Cardiac muscle cell (in vitro differentiated cells and primary cell): ENCODE results near the gene COIL. TPM values are rescaled to one million over a fixed set of nuclear protein-coding genes. Genes with fewer than 3 reads are reported as not detected.

Source experiments
- DNase-seq, 2 donors: peaks; one replicate each; pipeline versions ENCODE4 v3.0.0 to v3.0.0-alpha.2; 2010 to 2017; ENCODE audit warnings: low read depth in 1 of 2, low spot score in 1 of 2
- H3K27ac ChIP-seq: fragments of 200-600 bp; sonication (generic); 2 replicates; pipeline ENCODE4 v1.5.1; 2016
- H3K27me3 ChIP-seq: fragments of 200-600 bp; sonication (generic); 2 replicates; pipeline ENCODE4 v1.6.0; 2016; ENCODE audit warnings: control low read depth
- H3K36me3 ChIP-seq: fragments of 200-600 bp; sonication (generic); 2 replicates; pipeline ENCODE4 v1.5.1; 2016; ENCODE audit warnings: control low read depth
- H3K4me1 ChIP-seq: fragments of 200-600 bp; sonication (generic); 2 replicates; pipeline ENCODE4 v1.8.1; 2017; ENCODE audit warnings: low read depth, mild to moderate bottlenecking, mixed run types
- H3K4me3 ChIP-seq: fragments of 200-600 bp; sonication (generic); 2 replicates; pipeline ENCODE4 v1.5.1; 2016; ENCODE audit warnings: mild to moderate bottlenecking
- H3K9me3 ChIP-seq: fragments of 200-600 bp; sonication (generic); 2 replicates; pipeline ENCODE4 v1.5.1; 2017; ENCODE audit warnings: low read depth, mild to moderate bottlenecking, control low read depth
- CTCF ChIP-seq: IDR thresholded peaks from 2 replicates; pipeline ENCODE4 v1.5.1; 2012; ENCODE audit warnings: low read depth, mild to moderate bottlenecking, low read length
- polyA plus RNA-seq: library from polyadenylated mRNA; unstranded; fragments of >200 nt; fragmentation: Nextera tagmentation; extraction: Ambion mirVana; gene quantifications from 2 replicates; pipeline ENCODE4 v1.2.1, GENCODE V29; 2016
- total RNA-seq: library from RNA; depleted of rRNA; stranded (reverse); fragments of >200 nt; gene quantifications from 2 replicates; pipeline ENCODE4 v1.2.3, GENCODE V29; 2016

Gene COIL
- total and polyA plus RNA-seq, 2 experiments from 2014 or later = 16.3 to 19.9 TPM

GRCh38 chr17:56898874-56899273 lies 62.0 kb downstream of the COIL start:
- H3K9me3 ChIP-seq = no peaks in the 10 kb centered on the region
- TF ChIP-seq CTCF = no peak
- no peak for DNase-seq
- H3K36me3 ChIP-seq = no peaks in the 10 kb centered on the region
- no peaks in the 10 kb centered on the region for H3K27me3 ChIP-seq
- no peak overlapping the region for H3K4me3 ChIP-seq
- H3K4me1 ChIP-seq = peaks cover 6% of the 10 kb centered on the region
- no peak overlapping the region for H3K27ac ChIP-seq

DNA sequence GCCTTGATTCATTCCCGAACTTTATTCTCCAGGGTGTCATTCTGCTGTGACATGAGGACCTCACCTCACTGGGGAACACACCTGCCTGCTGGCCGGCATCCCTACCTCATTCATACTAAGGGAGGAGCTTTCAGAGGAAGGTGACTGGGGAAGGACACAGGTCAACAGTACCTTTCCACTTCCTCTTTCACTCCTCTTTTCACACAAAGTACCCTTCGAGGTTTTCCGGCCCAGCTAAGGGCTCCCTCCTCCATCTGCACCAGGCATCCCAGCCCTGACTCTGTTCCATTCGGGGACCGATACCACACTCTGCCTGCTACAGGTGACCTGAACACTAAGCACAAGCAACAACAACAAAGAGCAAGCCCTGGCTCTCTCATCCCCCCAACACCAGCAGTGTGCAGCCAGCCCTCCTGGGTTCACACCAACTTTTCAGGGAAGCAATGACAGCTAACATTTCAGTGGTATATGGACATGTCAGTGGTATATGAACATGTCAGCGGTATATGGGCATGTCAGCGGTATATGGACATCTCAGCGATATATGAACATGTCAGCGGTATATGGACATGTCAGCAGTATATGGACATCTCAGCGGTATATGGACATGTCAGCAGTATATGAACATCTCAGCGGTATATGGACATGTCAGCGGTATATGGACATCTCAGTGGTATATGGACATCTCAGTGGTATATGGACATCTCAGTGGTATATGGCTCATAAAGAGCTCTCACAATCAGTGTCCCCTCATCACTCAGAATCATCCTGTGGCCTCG lies 63.0 kb downstream of the COIL start:
- Histone ChIP-seq H3K4me3 (no peak overlapping the region), H3K27me3 (no peaks in the 10 kb centered on the region), H3K27ac (no peak overlapping the region), H3K36me3 (no peaks in the 10 kb centered on the region), H3K9me3 (no peaks in the 10 kb centered on the region), H3K4me1 (peaks cover 6% of the 10 kb centered on the region)
- DNase-seq = no peak
- no peak for TF ChIP-seq CTCF

DNA sequence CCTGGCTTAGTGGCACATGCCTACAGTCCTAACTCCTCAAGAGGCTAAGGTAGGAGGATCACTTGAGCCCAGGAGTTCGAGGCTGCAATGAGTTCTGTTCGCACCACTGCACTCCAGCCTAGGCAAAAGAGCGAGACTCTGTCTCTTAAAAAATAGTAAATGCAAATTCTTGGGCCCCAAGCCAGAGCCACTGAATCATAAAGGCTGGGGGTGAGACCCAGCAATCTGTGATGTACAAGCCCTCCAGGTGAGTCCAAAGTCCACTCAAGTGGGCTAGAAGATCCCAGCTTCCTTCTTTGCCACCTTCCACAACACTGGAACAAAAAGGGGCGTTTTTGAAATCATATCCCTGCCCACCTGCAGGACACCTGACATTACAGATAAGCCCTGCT lies 63.9 kb downstream of the COIL start:
- Histone ChIP-seq H3K27me3 (no peaks in the 10 kb centered on the region), H3K36me3 (no peaks in the 10 kb centered on the region)
- no peak for TF ChIP-seq CTCF

DNA sequence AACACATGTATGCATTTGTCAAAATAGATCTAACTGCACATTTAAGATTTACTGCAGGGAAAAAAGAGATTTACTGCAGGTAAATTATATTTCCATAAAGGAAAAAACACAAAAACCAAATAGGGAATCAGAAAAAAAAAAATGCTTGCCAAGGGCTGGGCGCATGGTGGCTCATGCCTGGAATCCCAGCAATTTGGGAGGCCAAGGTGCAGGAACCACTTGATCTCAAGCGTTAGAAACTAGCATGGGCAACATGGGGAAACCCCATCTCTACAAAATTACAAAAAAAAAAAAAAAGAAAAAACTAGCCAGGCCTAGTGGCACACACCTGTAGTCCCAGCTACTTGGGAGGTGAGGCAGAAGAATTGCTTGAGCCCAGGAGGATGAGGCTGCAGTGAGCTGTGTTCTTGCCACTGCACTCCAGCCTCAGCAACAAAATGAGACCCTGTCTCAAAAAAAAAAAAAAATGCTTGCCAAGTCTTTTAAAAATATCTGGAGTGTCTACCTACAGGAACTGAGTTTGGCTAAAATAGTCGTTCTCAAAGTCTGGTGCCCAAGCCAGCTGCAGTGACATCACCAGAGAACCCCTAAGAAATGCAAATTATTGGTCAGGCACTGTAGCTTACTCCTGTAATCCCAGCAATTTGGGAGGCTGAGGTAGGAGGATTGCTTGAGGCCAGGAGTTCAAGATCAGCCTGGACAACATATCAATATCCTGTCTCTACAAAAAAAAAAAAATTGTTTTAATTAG lies 64.5 kb downstream of the COIL start:
- H3K4me1 ChIP-seq = peaks cover 3% of the 10 kb centered on the region
- H3K4me3 ChIP-seq = no peak overlapping the region
- no peaks in the 10 kb centered on the region for H3K27me3 ChIP-seq
- no peaks in the 10 kb centered on the region for H3K36me3 ChIP-seq
- no peak for TF ChIP-seq CTCF
- DNase-seq = no peak
- no peak overlapping the region for H3K27ac ChIP-seq
- no peaks in the 10 kb centered on the region for H3K9me3 ChIP-seq

More for the DNA sequence above, 63.9 kb downstream of the COIL start:
- H3K4me3 ChIP-seq = no peak overlapping the region
- no peak for DNase-seq
- H3K27ac ChIP-seq = no peak overlapping the region
- H3K4me1 ChIP-seq = peaks cover 6% of the 10 kb centered on the region
- no peaks in the 10 kb centered on the region for H3K9me3 ChIP-seq

- Histone ChIP-seq H3K27ac (no peak overlapping the region), H3K4me1 (peaks cover 3% of the 10 kb centered on the region), H3K27me3 (no peaks in the 10 kb centered on the region), H3K9me3 (no peaks in the 10 kb centered on the region), H3K36me3 (no peaks in the 10 kb centered on the region), H3K4me3 (no peak overlapping the region)
- no peak for TF ChIP-seq CTCF
- no peak for DNase-seq
These were observed 65.9 kb downstream of the COIL start for GRCh38 chr17:56894859-56895455.
